HepG2 (cell line): ENCODE measurements around the gene MTX1. TPM values are rescaled to one million over a fixed set of nuclear protein-coding genes. Genes with fewer than 3 reads are reported as not detected.

Source experiments
- BHLHE40 ChIP-seq: IDR thresholded peaks from 2 replicates; pipeline ENCODE4 v1.6.1; 2011; ENCODE audit warnings: low read length, improper control_type of control experiment
- DDIT3 ChIP-seq: sonication (generic); formaldehyde crosslinking; IDR thresholded peaks from 2 replicates; pipeline ENCODE4 v1.4.0; 2020; ENCODE audit warnings: mild to moderate bottlenecking, missing genetic modification reagents
- ETV5 ChIP-seq: IDR thresholded peaks from 2 replicates; pipeline ENCODE4 v1.6.1; 2018; ENCODE audit warnings: missing biosample characterization, missing genetic modification reagents, inconsistent platforms, borderline replicate concordance
- KDM3A ChIP-seq: IDR thresholded peaks from 2 replicates; pipeline ENCODE4 v1.6.1; 2018; ENCODE audit warnings: low read depth, missing compliant biosample characterization
- KLF6 ChIP-seq: IDR thresholded peaks from 2 replicates; pipeline ENCODE4 v1.8.0; 2016; ENCODE audit warnings: missing biosample characterization, missing genetic modification reagents
- NFIB ChIP-seq: sonication (generic); formaldehyde crosslinking; IDR thresholded peaks from 2 replicates; pipeline ENCODE4 v1.9.0; 2021; ENCODE audit warnings: missing genetic modification reagents, mild to moderate bottlenecking, borderline replicate concordance
- NRL ChIP-seq: sonication (generic); formaldehyde crosslinking; IDR thresholded peaks from 2 replicates; pipeline ENCODE4 v1.5.0; 2020; ENCODE audit warnings: missing genetic modification reagents, mild to moderate bottlenecking, moderate library complexity, borderline replicate concordance
- PTBP1 ChIP-seq: fragments of 200-400 bp; formaldehyde crosslinking; IDR thresholded peaks from 2 replicates; pipeline ENCODE4 v1.6.1; 2018; ENCODE audit warnings: low read length, low read depth; ENCODE audit not compliant: poor library complexity, severe bottlenecking
- RBM22 ChIP-seq: fragments of 200-400 bp; formaldehyde crosslinking; optimal IDR thresholded peaks from 2 replicates; pipeline ENCODE3; 2017; ENCODE audit warnings: mild to moderate bottlenecking, low read length, moderate library complexity
- RFXANK ChIP-seq: IDR thresholded peaks from 2 replicates; pipeline ENCODE4 v1.6.1; 2016
- SP5 ChIP-seq: IDR thresholded peaks from 2 replicates; pipeline ENCODE4 v1.6.1; 2016; ENCODE audit warnings: low read depth, borderline replicate concordance
- UBTF ChIP-seq: sonication (generic); formaldehyde crosslinking; IDR thresholded peaks from 2 replicates; pipeline ENCODE4 v1.4.0; 2020; ENCODE audit warnings: mild to moderate bottlenecking, missing genetic modification reagents
- ZBTB42 ChIP-seq: sonication (generic); formaldehyde crosslinking; IDR thresholded peaks from 2 replicates; pipeline ENCODE4 v1.5.0; 2020; ENCODE audit warnings: mild to moderate bottlenecking, missing genetic modification reagents
- ZBTB7B ChIP-seq: sonication (generic); formaldehyde crosslinking; IDR thresholded peaks from 2 replicates; pipeline ENCODE4 v1.4.0; 2020; ENCODE audit warnings: missing genetic modification reagents
- ZBTB8A ChIP-seq: sonication (generic); formaldehyde crosslinking; IDR thresholded peaks from 2 replicates; pipeline ENCODE4 v1.4.0; 2020; ENCODE audit warnings: mild to moderate bottlenecking, low read depth, missing genetic modification reagents, borderline replicate concordance
- ZIK1 ChIP-seq: sonication (generic); formaldehyde crosslinking; IDR thresholded peaks from 2 replicates; pipeline ENCODE4 v1.5.0; 2020; ENCODE audit warnings: mild to moderate bottlenecking, low read depth, missing genetic modification reagents, borderline replicate concordance
- ZNF335 ChIP-seq: sonication (generic); formaldehyde crosslinking; IDR thresholded peaks from 2 replicates; pipeline ENCODE4 v1.4.0; 2020; ENCODE audit warnings: missing genetic modification reagents
- ZNF451 ChIP-seq: sonication (generic); formaldehyde crosslinking; IDR thresholded peaks from 2 replicates; pipeline ENCODE4 v1.5.0; 2020; ENCODE audit warnings: mild to moderate bottlenecking, missing genetic modification reagents
- ZNF598 ChIP-seq: sonication (generic); formaldehyde crosslinking; IDR thresholded peaks from 2 replicates; pipeline ENCODE4 v1.5.1; 2020; ENCODE audit warnings: mild to moderate bottlenecking, missing genetic modification reagents, borderline replicate concordance
- ZNF615 ChIP-seq: sonication (generic); formaldehyde crosslinking; IDR thresholded peaks from 2 replicates; pipeline ENCODE4 v1.5.0; 2020; ENCODE audit warnings: mild to moderate bottlenecking, missing genetic modification reagents, borderline replicate concordance
- ZNF788 ChIP-seq: sonication (generic); formaldehyde crosslinking; IDR thresholded peaks from 2 replicates; pipeline ENCODE4 v1.5.0; 2020; ENCODE audit warnings: mild to moderate bottlenecking, missing genetic modification reagents, borderline replicate concordance
- ZSCAN31 ChIP-seq: sonication (generic); formaldehyde crosslinking; IDR thresholded peaks from 2 replicates; pipeline ENCODE4 v1.5.0; 2020; ENCODE audit warnings: low read depth, mild to moderate bottlenecking, missing genetic modification reagents
- ZSCAN9 ChIP-seq: IDR thresholded peaks from 2 replicates; pipeline ENCODE4 v1.6.1; 2016; ENCODE audit warnings: borderline replicate concordance
- ZUFSP ChIP-seq: sonication (generic); formaldehyde crosslinking; IDR thresholded peaks from 2 replicates; pipeline ENCODE4 v1.9.0; 2021; ENCODE audit warnings: missing genetic modification reagents, mild to moderate bottlenecking, borderline replicate concordance
- polyA plus RNA-seq, 8 experiments: library from polyadenylated mRNA; depleted of rRNA in 3 of 8; stranded (reverse) in 7 of 8; unstranded in 1 of 8; fragments of >200 nt; fragmentation: Illumina TruSeq in 4 of 8; extraction: Trizol in 4 of 8; gene quantifications; 2 replicates each; pipeline versions ENCODE4 v1.2.1 to v1.2.3, GENCODE V29; 2011 to 2016; ENCODE audit warnings: low read depth in 4 of 8, missing spikeins in 1 of 8, mixed read lengths in 1 of 8; ENCODE audit not compliant: insufficient read depth in 1 of 8
- total RNA-seq, 5 experiments: library from RNA; depleted of rRNA; stranded (reverse); fragments of >200 nt; fragmentation: Illumina TruSeq; extraction: Trizol; gene quantifications; 2 replicates each; pipeline ENCODE4 v1.2.3, GENCODE V29; 2016; ENCODE audit warnings: low read depth in 1 of 5

MTX1 gene
- total and polyA plus RNA-seq, 2 of the 13 experiments (the other 11 are each of a cell fraction or from before 2014, with no cell fraction given) = 64.5 to 72.6 TPM

- peak; percentile 45; the same call in 1 of the 2 replicates for TF ChIP-seq ZNF335 (CRISPR knock-in tag)
- TF ChIP-seq ZIK1 (CRISPR knock-in tag) = no peak
- no peak for TF ChIP-seq KDM3A
- no peak for TF ChIP-seq NRL
- TF ChIP-seq SP5 (CRISPR knock-in tag) = no peak; the same call in 1 of the 2 replicates
- 0 out of 2 replicates have a peak, but pooled peaks have one; percentile 18 for TF ChIP-seq ZSCAN9 (CRISPR knock-in tag)
- no peak for TF ChIP-seq DDIT3 (CRISPR knock-in tag)
- peak; percentile 45 for TF ChIP-seq ETV5 (CRISPR knock-in tag)
- peak; percentile 22; the same call in 1 of the 2 replicates for TF ChIP-seq KLF6 (CRISPR knock-in tag)
- TF ChIP-seq RFXANK (CRISPR knock-in tag) = no peak
- no peak for TF ChIP-seq NFIB
- no peak for TF ChIP-seq ZUFSP (CRISPR knock-in tag)
- no peak for TF ChIP-seq ZNF788 (CRISPR knock-in tag)
- no peak; the same call in 1 of the 2 replicates for TF ChIP-seq ZSCAN31 (CRISPR knock-in tag)
- TF ChIP-seq RBM22 = no peak
- TF ChIP-seq ZNF615 = no peak
- no peak for TF ChIP-seq PTBP1
- TF ChIP-seq ZNF451 (CRISPR knock-in tag) = no peak
- TF ChIP-seq ZBTB7B (CRISPR knock-in tag) = no peak
- TF ChIP-seq ZNF598 (CRISPR knock-in tag) = no peak; the same call in 1 of the 2 replicates
- no peak for TF ChIP-seq ZBTB42 (CRISPR knock-in tag)
- peak; percentile 47; the same call in 1 of the 2 replicates for TF ChIP-seq BHLHE40
- TF ChIP-seq ZBTB8A (CRISPR knock-in tag) = no peak
- peak; percentile 11; the same call in 1 of the 2 replicates for TF ChIP-seq UBTF (CRISPR knock-in tag)
Measured at GRCh38 chr1:155227261-155228095, 19.0 kb downstream of the MTX1 start (continued).
